ENCODE data around the gene LMO7. TPM values are rescaled to one million over a fixed set of nuclear protein-coding genes. Genes with fewer than 3 reads are reported as not detected.
"Not testable (repeated sequence)": the region's sequence is repeated elsewhere in the genome, so short reads cannot be mapped to it uniquely, and the experiment has no call there.

Gene LMO7
- total RNA-seq, 1 donor from 2014 or later: 15.2 TPM

DNA sequence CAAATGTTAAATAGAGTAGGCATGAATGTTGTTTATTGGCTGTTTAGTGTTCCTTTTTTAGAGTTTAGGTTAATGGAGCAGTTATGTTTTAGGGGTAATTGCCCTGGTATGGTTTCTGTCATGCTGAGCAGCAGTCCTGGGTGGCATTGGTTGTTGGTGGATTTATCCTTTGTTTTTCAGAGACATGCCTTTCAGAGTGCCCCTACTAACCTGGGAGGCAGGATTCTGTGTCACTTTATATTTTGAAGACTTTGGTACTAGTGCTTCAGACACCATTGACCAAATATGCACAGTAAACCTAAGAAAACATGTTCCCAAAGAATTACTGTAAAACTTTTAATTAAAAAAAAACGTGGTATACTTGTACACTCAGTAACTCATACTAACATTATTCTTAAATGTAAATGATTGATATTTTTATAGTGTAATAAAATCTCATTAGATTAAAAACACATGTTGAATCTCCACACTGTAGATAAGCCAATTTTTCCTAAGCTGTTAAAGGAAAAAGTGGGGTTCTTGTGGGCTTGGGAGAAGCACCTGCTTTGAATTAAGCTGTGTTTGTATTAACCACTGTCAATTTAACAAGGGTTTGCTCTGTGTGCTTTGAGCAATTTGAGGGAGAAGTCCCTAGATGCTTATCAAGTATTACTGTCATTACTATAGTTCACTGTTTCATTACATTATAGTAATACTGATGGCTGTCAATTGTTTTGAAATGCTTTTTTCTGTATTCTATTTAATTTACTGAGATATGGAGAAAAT is 133.2 kb downstream of the LMO7 start:
- intact Hi-C loops (cut with micrococcal nuclease): no loop called here

- intact Hi-C loops (cut with micrococcal nuclease): no loop called here
Measured at GRCh38 chr13:75770164-75770563, 134.0 kb downstream of the LMO7 start.

DNA sequence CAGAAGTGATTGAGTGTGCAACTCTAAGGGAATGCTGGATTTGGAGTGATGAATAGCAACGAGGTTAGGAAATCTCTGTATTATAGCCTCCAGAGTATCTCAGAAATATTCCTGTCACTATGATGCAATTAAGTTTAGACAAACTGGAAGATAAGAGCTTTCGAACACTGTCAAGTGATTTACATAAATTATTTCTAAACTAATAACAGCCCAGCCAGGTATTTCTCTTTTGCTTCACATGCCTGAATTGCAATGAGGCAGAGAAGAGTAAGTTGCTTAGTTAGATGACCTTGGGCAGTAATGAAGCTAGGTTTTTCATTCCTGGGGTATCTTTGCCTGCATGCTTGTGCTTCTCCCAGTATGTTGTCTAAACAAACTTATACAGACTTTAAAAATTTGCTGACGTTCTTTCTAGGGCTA is 134.5 kb downstream of the LMO7 start:
- intact Hi-C loops (cut with micrococcal nuclease): no loop called here

DNA sequence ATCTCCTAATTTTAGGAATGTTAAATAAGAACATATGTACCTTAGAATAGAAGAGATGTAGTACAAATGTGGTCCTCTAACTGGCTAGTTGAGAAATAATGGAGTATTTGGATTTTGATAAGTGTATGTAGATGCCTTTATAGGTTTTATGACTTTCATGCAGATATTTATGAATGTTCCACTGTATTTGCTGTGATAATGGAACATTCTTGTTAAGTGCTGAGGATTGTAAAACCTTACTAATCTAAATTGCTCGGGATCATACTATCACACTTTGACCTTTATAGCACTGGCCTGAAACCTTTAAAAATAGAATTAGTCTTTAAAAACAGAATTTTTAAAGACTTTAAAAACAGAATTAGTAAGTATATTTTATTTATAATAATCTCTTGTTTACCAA is 135.1 kb downstream of the LMO7 start:
- intact Hi-C loops (cut with micrococcal nuclease): no loop called here

- intact Hi-C loops (cut with micrococcal nuclease): no loop called here
Measured at GRCh38 chr13:75771818-75772217, 135.7 kb downstream of the LMO7 start.

GRCh38 chr13:75774176-75774575 is 138.0 kb downstream of the LMO7 start:
- intact Hi-C loops (cut with micrococcal nuclease): no loop called here

DNA sequence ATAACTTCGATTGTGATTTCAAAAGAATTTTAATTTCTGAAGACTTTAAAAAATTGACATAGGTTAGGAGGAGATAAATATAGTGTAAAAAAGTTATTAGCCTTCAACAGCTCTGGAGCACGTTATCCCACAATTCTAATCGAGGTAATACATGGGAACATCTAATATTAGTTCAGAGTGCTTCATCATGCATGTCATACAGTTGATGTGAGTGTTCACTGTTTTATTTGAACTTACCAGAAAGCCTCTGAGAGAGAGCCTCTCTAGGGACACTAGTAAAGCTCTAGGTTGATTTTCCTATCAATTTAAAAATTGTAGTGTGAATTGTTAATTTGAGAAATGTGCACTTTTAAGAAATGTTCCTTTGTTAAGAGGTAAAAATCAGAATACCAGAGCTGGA is 140.4 kb downstream of the LMO7 start:
- intact Hi-C loops (cut with micrococcal nuclease): no loop called here

GRCh38 chr13:75779393-75779792 is 143.3 kb downstream of the LMO7 start:
- intact Hi-C loops (cut with micrococcal nuclease): no loop called here

GRCh38 chr13:75780103-75780502 is 144.0 kb downstream of the LMO7 start:
- intact Hi-C loops (cut with micrococcal nuclease): not testable (repeated sequence)

- intact Hi-C loops (cut with micrococcal nuclease): no loop called here
Measured at GRCh38 chr13:75782985-75783384, 146.9 kb downstream of the LMO7 start.

DNA sequence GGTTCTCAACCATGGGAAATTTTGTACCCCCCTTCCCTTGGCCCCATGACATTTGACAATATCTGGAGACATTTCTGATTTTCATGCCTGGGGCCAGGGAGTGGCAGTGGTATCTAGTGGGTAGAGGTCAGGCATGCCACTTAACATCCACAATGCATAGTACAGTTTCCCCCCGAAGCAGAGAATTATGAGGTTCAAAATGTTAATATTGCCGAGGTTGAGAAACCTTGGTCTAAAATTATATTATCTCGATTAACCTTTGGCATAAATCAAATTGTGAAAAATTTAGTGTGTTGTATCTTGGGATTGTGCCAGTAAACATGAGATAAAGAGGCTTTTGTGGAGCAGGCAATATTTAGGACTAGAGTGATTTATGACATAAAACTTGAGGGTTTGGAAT is 147.9 kb downstream of the LMO7 start:
- intact Hi-C loops (cut with micrococcal nuclease): no loop called here

DNA sequence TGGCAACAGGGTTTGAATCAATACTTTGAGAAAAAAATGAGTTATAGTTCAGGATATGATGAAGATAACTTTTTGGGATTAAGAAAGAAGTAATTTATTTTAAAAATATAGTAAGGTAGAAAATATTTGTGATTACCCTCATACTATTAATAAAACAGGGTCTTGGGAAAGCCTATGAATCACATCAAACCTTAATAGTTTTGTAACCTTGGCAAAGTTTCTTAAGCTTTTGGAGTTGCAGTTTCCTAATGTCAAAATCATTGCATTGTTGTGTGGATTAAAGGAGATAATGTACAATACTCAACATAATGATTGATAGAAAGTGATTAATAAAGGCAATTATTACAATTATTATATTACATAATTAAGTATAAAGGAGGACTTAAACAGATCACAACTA is 149.0 kb downstream of the LMO7 start:
- intact Hi-C loops (cut with micrococcal nuclease): no loop called here

GRCh38 chr13:75787249-75787928 is 151.3 kb downstream of the LMO7 start:
- intact Hi-C loops (cut with micrococcal nuclease): no loop called here

DNA sequence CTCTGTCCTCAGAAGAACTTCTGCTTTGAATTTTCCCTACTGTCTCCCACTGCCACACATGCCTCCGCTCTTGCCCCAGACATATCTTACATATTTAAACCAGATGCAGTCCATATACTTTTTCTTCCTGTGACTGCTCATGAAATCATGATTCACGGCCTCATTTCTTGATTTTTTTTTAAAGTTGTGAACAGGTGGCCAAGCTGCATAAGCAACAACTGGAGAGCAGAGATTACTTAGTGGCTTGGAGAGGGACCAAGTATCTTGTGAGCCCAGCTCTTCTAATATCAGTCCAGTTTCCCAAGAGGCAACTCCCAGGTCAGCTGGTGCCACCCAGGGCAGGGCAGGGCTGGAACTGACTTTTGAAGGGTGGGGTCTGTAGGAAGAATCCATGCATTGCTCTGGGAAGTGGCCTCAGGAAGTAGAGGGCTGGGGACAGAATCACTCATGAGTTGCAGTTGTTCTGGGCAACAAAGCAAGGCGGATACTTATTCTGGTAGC is 152.4 kb downstream of the LMO7 start:
- intact Hi-C loops (cut with micrococcal nuclease): no loop called here

- intact Hi-C loops (cut with micrococcal nuclease): no loop called here
Measured at GRCh38 chr13:75789451-75790197, 153.5 kb downstream of the LMO7 start.

GRCh38 chr13:75790198-75790970 is 154.3 kb downstream of the LMO7 start:
- intact Hi-C loops (cut with micrococcal nuclease): no loop called here

DNA sequence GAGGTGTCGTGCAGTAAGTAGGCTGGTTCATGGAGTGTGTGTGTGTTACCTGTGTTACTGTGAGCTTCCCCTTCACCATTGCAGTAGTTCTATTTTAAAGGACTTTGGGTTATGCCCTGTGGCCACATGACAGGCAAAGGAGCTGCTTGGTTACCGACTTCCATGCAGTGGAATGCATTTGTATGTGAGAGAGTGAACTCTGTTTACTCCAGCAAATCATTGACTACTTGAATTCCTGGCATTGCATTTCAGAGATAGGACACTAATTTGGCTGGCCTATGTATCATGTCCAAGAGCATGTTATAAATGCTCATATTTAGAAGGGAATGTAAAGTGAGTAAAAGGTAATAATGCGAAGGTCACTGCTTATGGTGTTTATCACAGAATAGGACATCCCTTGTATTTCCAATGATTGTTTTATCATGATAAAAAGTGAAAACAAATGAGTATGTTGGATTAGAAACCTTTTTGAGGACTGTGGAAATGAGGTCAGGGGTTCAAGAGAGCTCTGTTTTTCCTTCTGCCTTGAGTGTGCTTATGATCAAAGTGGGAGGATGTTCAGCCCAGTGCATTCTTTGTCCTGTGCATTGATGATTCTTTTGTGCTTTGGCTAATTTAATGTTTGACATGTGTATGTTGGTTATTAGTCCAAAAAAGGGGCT is 156.5 kb downstream of the LMO7 start:
- intact Hi-C loops (cut with micrococcal nuclease): no loop called here

DNA sequence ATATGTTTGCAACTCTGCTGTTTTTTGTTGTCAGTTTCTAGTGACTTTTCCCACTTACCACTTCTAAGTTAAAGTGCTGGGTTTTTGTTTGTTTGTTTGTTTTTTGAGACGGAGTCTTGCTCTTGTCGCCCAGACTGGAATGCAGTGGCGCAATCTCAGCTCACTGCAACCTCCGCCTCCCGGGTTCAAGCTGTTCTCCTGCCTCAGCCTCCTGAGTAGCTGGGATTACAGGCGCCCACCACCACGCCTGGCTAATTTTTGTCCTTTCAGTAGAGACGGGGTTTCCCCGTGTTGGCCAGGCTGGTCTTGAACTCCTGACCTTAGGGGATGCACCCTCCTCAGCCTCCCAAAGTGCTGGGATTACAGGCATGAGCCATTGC is 157.0 kb downstream of the LMO7 start:
- intact Hi-C loops (cut with micrococcal nuclease): not testable (repeated sequence)

GRCh38 chr13:75794663-75795062 is 158.5 kb downstream of the LMO7 start:
- intact Hi-C loops (cut with micrococcal nuclease): no loop called here

GRCh38 chr13:75795274-75795673 is 159.1 kb downstream of the LMO7 start:
- intact Hi-C loops (cut with micrococcal nuclease): no loop called here

GRCh38 chr13:75796825-75797224 is 160.7 kb downstream of the LMO7 start:
- intact Hi-C loops (cut with micrococcal nuclease): no loop called here
